HG03521 (cell line): ENCODE results near the gene FGGY.
"Not testable (repeated sequence)": the region's sequence is repeated elsewhere in the genome, so short reads cannot be mapped to it uniquely, and the experiment has no call there.

Experiments used
- ATAC-seq: cut with Tn5 transposase; IDR thresholded peaks from one replicate; pipeline ENCODE4 v1.9.1; 2021; ENCODE audit warnings: mild to moderate bottlenecking, moderate library complexity; ENCODE audit not compliant: unreplicated experiment

Gene FGGY

GRCh38 chr1:59605184-59605583 is 308.3 kb downstream of the FGGY start:
- no peak for ATAC-seq

GRCh38 chr1:59605761-59606160 is 308.9 kb downstream of the FGGY start:
- ATAC-seq = no peak

GRCh38 chr1:59609245-59609644 is 312.4 kb downstream of the FGGY start:
- no peak for ATAC-seq

GRCh38 chr1:59610499-59610898 is 313.6 kb downstream of the FGGY start:
- ATAC-seq = not testable (repeated sequence)

- ATAC-seq = no peak
These were observed 320.5 kb downstream of the FGGY start for GRCh38 chr1:59617434-59617833.

GRCh38 chr1:59619557-59619956 is 322.7 kb downstream of the FGGY start:
- ATAC-seq = no peak

- ATAC-seq = no peak
These were observed 328.5 kb downstream of the FGGY start for GRCh38 chr1:59625384-59625783.

- no peak for ATAC-seq
These were observed 334.8 kb downstream of the FGGY start for GRCh38 chr1:59631561-59632255.

GRCh38 chr1:59635097-59635496 is 338.2 kb downstream of the FGGY start:
- no peak for ATAC-seq

- no peak for ATAC-seq
These were observed 341.4 kb downstream of the FGGY start for GRCh38 chr1:59638231-59638711.

- ATAC-seq = no peak
These were observed 342.4 kb downstream of the FGGY start for GRCh38 chr1:59639266-59639665.

GRCh38 chr1:59640851-59641250 is 344.0 kb downstream of the FGGY start:
- ATAC-seq = no peak

GRCh38 chr1:59641836-59642235 is 344.9 kb downstream of the FGGY start:
- no peak for ATAC-seq

GRCh38 chr1:59643526-59643925 is 346.6 kb downstream of the FGGY start:
- no peak for ATAC-seq

- ATAC-seq = no peak
These were observed 349.0 kb downstream of the FGGY start for GRCh38 chr1:59645893-59646292.

GRCh38 chr1:59653142-59653958 is 356.5 kb downstream of the FGGY start:
- ATAC-seq = not testable (repeated sequence)

- ATAC-seq = no peak
These were observed 357.1 kb downstream of the FGGY start for GRCh38 chr1:59653968-59654367.

- ATAC-seq = no peak
These were observed 361.1 kb downstream of the FGGY start for GRCh38 chr1:59657873-59658465.

- ATAC-seq = no peak
These were observed 367.3 kb downstream of the FGGY start for GRCh38 chr1:59664166-59664565.

GRCh38 chr1:59666106-59666505 is 369.2 kb downstream of the FGGY start:
- no peak for ATAC-seq

GRCh38 chr1:59667020-59667419 is 370.1 kb downstream of the FGGY start:
- ATAC-seq = no peak
